Sigmoid colon (tissue), 4 donors: ENCODE results near the gene TTLL12.

ENCODE experiments used
- EP300 ChIP-seq, 4 donors: sonication (generic); formaldehyde crosslinking; IDR thresholded peaks; one replicate each; pipeline ENCODE4 v1.6.1; 2017; ENCODE audit warnings: antibody characterized with exemption in 4 of 4
- TF ChIP-seq, protein P1 (sequence below), 4 experiments: fragments of 450-650 bp in 3 of 4; fragments of 200-600 bp in 1 of 4; IDR thresholded peaks; one replicate each; pipeline ENCODE4 v1.5.1; 2016 to 2019; ENCODE audit warnings: antibody characterized with exemption in 4 of 4, mild to moderate bottlenecking in 3 of 4, moderate library complexity in 2 of 4

DNA sequence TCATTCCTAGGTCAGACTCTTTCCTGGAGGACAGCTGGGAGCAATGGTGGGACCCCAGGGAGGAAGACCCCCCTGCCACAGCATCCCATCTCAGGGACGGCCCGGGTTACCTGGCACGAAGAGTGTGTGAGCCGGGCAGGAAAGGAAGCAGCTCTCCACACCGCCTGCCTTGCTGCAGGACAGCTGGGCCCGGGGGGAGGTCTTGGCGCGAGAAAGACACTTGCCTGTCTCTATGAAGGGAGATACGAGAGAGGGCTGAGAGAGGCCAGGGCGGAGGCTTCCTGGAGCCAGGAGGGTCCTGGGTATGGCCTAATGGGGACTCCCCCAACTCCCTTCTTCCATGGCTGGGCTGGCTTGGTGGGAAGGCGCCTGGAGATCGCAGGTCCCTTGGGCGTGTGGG is 36.1 kb upstream of the TTLL12 start:
- TF ChIP-seq, protein P1, sequence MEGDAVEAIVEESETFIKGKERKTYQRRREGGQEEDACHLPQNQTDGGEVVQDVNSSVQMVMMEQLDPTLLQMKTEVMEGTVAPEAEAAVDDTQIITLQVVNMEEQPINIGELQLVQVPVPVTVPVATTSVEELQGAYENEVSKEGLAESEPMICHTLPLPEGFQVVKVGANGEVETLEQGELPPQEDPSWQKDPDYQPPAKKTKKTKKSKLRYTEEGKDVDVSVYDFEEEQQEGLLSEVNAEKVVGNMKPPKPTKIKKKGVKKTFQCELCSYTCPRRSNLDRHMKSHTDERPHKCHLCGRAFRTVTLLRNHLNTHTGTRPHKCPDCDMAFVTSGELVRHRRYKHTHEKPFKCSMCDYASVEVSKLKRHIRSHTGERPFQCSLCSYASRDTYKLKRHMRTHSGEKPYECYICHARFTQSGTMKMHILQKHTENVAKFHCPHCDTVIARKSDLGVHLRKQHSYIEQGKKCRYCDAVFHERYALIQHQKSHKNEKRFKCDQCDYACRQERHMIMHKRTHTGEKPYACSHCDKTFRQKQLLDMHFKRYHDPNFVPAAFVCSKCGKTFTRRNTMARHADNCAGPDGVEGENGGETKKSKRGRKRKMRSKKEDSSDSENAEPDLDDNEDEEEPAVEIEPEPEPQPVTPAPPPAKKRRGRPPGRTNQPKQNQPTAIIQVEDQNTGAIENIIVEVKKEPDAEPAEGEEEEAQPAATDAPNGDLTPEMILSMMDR (IDR thresholded peaks at IDR 0.05): no peak
- no peak for TF ChIP-seq EP300 (IDR thresholded peaks at IDR 0.05)
